IMR-90 (cell line): ENCODE results near the gene KBTBD12.

ENCODE experiments used
- BHLHE40 ChIP-seq: fragments of 150-350 bp; IDR thresholded peaks from 2 replicates; pipeline ENCODE4 v1.6.1; 2016; ENCODE audit warnings: mild to moderate bottlenecking, low read depth, low read length
- CEBPB ChIP-seq: IDR thresholded peaks from 2 replicates; pipeline ENCODE4 v1.6.1; 2012; ENCODE audit warnings: low read depth, low read length, improper control_type of control experiment
- CTCF ChIP-seq: conservative IDR thresholded peaks from 2 replicates; pipeline ENCODE4 v1.5.1; 2012; ENCODE audit warnings: mild to moderate bottlenecking, low read depth, low read length, improper control_type of control experiment
- ELK1 ChIP-seq: fragments of 150-350 bp; IDR thresholded peaks from 2 replicates; pipeline ENCODE4 v1.6.1; 2016; ENCODE audit warnings: low read depth, mild to moderate bottlenecking, low read length, moderate library complexity, borderline replicate concordance
- MAFK ChIP-seq: IDR thresholded peaks from 2 replicates; pipeline ENCODE4 v1.6.1; 2012; ENCODE audit warnings: low read depth, low read length, improper control_type of control experiment
- MXI1 ChIP-seq: IDR thresholded peaks from 2 replicates; pipeline ENCODE4 v1.6.1; 2012; ENCODE audit warnings: low read depth, mild to moderate bottlenecking, low read length, moderate library complexity, borderline replicate concordance
- NFE2L2 ChIP-seq: fragments of 150-350 bp; IDR thresholded peaks from 2 replicates; pipeline ENCODE4 v1.6.1; 2016; ENCODE audit warnings: low read depth, mild to moderate bottlenecking, low read length
- POLR2A ChIP-seq: IDR thresholded peaks from 2 replicates; pipeline ENCODE4 v1.6.1; 2012; ENCODE audit warnings: mild to moderate bottlenecking, low read depth, low read length
- RAD21 ChIP-seq: IDR thresholded peaks from 2 replicates; pipeline ENCODE4 v1.6.1; 2012; ENCODE audit warnings: low read length, improper control_type of control experiment
- RCOR1 ChIP-seq: IDR thresholded peaks from 2 replicates; pipeline ENCODE4 v1.6.1; 2012; ENCODE audit warnings: mild to moderate bottlenecking, low read length, improper control_type of control experiment; ENCODE audit not compliant: insufficient replicate concordance
- RFX5 ChIP-seq: IDR thresholded peaks from 2 replicates; pipeline ENCODE4 v1.8.0; 2012; ENCODE audit warnings: low read depth, mild to moderate bottlenecking, low read length, moderate library complexity
- SMC3 ChIP-seq: fragments of 150-350 bp; IDR thresholded peaks from 2 replicates; pipeline ENCODE4 v1.6.1; 2016; ENCODE audit warnings: low read depth, mild to moderate bottlenecking, antibody characterized with exemption, low read length, moderate library complexity
- USF2 ChIP-seq: fragments of 150-350 bp; IDR thresholded peaks from 2 replicates; pipeline ENCODE4 v1.6.1; 2017; ENCODE audit warnings: mild to moderate bottlenecking, antibody characterized with exemption, low read length, low read depth

- no peak for TF ChIP-seq CTCF
- no peak for TF ChIP-seq MXI1
- no peak for TF ChIP-seq POLR2A
- no peak for TF ChIP-seq MAFK
- TF ChIP-seq SMC3, result no peak
- no peak for TF ChIP-seq NFE2L2
- TF ChIP-seq ELK1, result no peak
- TF ChIP-seq RCOR1, result no peak
- no peak for TF ChIP-seq RAD21
- no peak for TF ChIP-seq BHLHE40
- TF ChIP-seq USF2, result no peak
- TF ChIP-seq CEBPB, result no peak
- no peak for TF ChIP-seq RFX5
Observed at GRCh38 chr3:127990461-127990860, 75.4 kb downstream of the KBTBD12 start.
